ENCODE measurements around the gene CARM1. TPM values are rescaled to one million over a fixed set of nuclear protein-coding genes. Genes with fewer than 3 reads are reported as not detected.

CARM1 gene
- polyA plus RNA-seq, 1 donor from 2014 or later = 22.3 TPM

DNA sequence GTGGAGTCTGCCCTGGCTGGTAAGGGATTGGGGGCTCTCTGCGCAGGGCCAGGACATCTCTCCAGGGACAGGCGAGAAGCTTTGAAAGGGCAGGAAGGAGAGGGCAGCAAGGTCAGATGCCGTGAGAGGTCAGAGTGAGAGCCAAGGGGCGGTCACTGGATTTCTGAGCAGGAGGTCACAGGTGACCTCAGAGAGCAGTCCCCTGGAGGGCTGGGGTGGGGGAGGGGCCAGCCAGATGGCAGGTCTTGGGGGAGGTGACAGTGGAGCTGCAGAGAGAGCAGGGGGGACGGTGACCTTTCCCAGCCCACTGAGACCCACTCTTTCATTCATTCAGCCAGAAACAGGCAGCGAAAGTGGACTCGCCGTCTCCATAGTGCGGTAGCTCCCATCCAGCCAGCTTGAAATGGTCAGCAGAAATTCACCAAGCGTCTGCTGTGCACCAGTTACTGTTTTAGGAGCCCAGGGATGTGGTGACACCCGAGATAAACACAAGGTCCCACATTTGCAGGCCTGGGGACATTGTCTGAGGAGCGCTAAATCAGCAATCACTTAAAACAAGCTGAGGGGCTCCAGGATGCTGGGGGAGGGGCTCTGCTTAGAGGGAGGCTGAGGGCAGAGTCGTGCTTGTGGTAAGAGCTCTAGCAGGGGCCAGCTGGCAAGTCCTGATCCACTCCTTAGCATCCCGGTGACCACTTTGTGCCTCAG, 10.2 kb downstream of the CARM1 start:
- Histone ChIP-seq H3K9ac (ENCODE audit: low read length) (no peak overlapping the region), H3K27ac (ENCODE audit: low read length) (no peak overlapping the region), H3K9me3 (ENCODE audit: low read length) (no peaks in the 10 kb centered on the region), H3K36me3 (ENCODE audit: insufficient read depth, low read length) (no peaks in the 10 kb centered on the region), H4K20me1 (ENCODE audit: insufficient read depth) (no peaks in the 10 kb centered on the region), H3K4me3 (ENCODE audit: low read length) (peak overlapping the region; percentile 34), H3K27me3 (ENCODE audit: insufficient read depth, low read depth, low read length) (no peaks in the 10 kb centered on the region), H3K4me2 (ENCODE audit: low read length) (no peak overlapping the region), H2AFZ (ENCODE audit: low read depth, low read length) (no peak overlapping the region), H3F3A (ENCODE audit: insufficient read depth, low read length, poor library complexity, severe bottlenecking) (no peaks in the 10 kb centered on the region), H3K79me2 (replicated peaks; ENCODE audit: insufficient read depth, low read length) (peaks cover 51% of the 10 kb centered on the region), H3K9me2 (ENCODE audit: insufficient read depth, low read length) (no peaks in the 10 kb centered on the region)
- TF ChIP-seq EZH2 (IDR thresholded peaks at IDR 0.05; ENCODE audit: borderline replicate concordance, insufficient read depth, low read length, poor library complexity, severe bottlenecking) (no peak), MXI1 (conservative IDR thresholded peaks at IDR 0.05; ENCODE audit: poor library complexity, severe bottlenecking) (no peak), RAD21 (conservative IDR thresholded peaks at IDR 0.05) (no peak), REST (IDR thresholded peaks at IDR 0.05; ENCODE audit: borderline replicate concordance) (no peak), EP300 (conservative IDR thresholded peaks at IDR 0.05; ENCODE audit: poor library complexity, severe bottlenecking) (no peak), TAF1 (IDR thresholded peaks at IDR 0.05; ENCODE audit: low read depth) (no peak), POLR2AphosphoS5 (IDR thresholded peaks at IDR 0.05) (no peak), SMC3 (conservative IDR thresholded peaks at IDR 0.05; ENCODE audit: poor library complexity) (no peak)
- TF ChIP-seq, protein P1, sequence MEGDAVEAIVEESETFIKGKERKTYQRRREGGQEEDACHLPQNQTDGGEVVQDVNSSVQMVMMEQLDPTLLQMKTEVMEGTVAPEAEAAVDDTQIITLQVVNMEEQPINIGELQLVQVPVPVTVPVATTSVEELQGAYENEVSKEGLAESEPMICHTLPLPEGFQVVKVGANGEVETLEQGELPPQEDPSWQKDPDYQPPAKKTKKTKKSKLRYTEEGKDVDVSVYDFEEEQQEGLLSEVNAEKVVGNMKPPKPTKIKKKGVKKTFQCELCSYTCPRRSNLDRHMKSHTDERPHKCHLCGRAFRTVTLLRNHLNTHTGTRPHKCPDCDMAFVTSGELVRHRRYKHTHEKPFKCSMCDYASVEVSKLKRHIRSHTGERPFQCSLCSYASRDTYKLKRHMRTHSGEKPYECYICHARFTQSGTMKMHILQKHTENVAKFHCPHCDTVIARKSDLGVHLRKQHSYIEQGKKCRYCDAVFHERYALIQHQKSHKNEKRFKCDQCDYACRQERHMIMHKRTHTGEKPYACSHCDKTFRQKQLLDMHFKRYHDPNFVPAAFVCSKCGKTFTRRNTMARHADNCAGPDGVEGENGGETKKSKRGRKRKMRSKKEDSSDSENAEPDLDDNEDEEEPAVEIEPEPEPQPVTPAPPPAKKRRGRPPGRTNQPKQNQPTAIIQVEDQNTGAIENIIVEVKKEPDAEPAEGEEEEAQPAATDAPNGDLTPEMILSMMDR (IDR thresholded peaks at IDR 0.05; ENCODE audit: poor library complexity, severe bottlenecking) = no peak

GRCh38 chr19:10882108-10882457, 10.7 kb downstream of the CARM1 start:
- no peaks in the 10 kb centered on the region for H3K27me3 ChIP-seq (ENCODE audit: insufficient read depth, low read depth, low read length)
- H3K9ac ChIP-seq (ENCODE audit: low read length) = no peak overlapping the region
- H3F3A ChIP-seq (ENCODE audit: insufficient read depth, low read length, poor library complexity, severe bottlenecking) = no peaks in the 10 kb centered on the region
- no peak overlapping the region for H3K4me2 ChIP-seq (ENCODE audit: low read length)
- H3K79me2 ChIP-seq (replicated peaks; ENCODE audit: insufficient read depth, low read length) = peaks cover 51% of the 10 kb centered on the region
- no peaks in the 10 kb centered on the region for H3K9me2 ChIP-seq (ENCODE audit: insufficient read depth, low read length)
- H4K20me1 ChIP-seq (ENCODE audit: insufficient read depth) = no peaks in the 10 kb centered on the region
- peak overlapping the region; percentile 34 for H3K4me3 ChIP-seq (ENCODE audit: low read length)
- H3K9me3 ChIP-seq (ENCODE audit: low read length) = no peaks in the 10 kb centered on the region
- H3K27ac ChIP-seq (ENCODE audit: low read length) = no peak overlapping the region
- TF ChIP-seq, protein P1 (IDR thresholded peaks at IDR 0.05; ENCODE audit: poor library complexity, severe bottlenecking) = no peak
- no peak for TF ChIP-seq EP300 (conservative IDR thresholded peaks at IDR 0.05; ENCODE audit: poor library complexity, severe bottlenecking)
- no peak for TF ChIP-seq RAD21 (conservative IDR thresholded peaks at IDR 0.05)
- TF ChIP-seq MXI1 (conservative IDR thresholded peaks at IDR 0.05; ENCODE audit: poor library complexity, severe bottlenecking) = no peak
- no peak for TF ChIP-seq POLR2AphosphoS5 (IDR thresholded peaks at IDR 0.05)
- no peak for TF ChIP-seq SMC3 (conservative IDR thresholded peaks at IDR 0.05; ENCODE audit: poor library complexity)
- no peaks in the 10 kb centered on the region for H3K36me3 ChIP-seq (ENCODE audit: insufficient read depth, low read length)
- no peak overlapping the region for H2AFZ ChIP-seq (ENCODE audit: low read depth, low read length)

Measured in neural cell (in vitro differentiated cells).